ENCODE results near the gene ACKR2.
A peak's percentile ranks its signal among the peaks of the same experiment; 100 is the strongest.
"Not testable (repeated sequence)": the region's sequence is repeated elsewhere in the genome, so short reads cannot be mapped to it uniquely, and the experiment has no call there.

The ACKR2 gene

GRCh38 chr3:42805141-42805821 is 4.0 kb upstream of the ACKR2 start:
- TF ChIP-seq, protein P1, sequence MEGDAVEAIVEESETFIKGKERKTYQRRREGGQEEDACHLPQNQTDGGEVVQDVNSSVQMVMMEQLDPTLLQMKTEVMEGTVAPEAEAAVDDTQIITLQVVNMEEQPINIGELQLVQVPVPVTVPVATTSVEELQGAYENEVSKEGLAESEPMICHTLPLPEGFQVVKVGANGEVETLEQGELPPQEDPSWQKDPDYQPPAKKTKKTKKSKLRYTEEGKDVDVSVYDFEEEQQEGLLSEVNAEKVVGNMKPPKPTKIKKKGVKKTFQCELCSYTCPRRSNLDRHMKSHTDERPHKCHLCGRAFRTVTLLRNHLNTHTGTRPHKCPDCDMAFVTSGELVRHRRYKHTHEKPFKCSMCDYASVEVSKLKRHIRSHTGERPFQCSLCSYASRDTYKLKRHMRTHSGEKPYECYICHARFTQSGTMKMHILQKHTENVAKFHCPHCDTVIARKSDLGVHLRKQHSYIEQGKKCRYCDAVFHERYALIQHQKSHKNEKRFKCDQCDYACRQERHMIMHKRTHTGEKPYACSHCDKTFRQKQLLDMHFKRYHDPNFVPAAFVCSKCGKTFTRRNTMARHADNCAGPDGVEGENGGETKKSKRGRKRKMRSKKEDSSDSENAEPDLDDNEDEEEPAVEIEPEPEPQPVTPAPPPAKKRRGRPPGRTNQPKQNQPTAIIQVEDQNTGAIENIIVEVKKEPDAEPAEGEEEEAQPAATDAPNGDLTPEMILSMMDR (conservative IDR thresholded peaks at IDR 0.05; ENCODE audit: low read depth, low read length), result no peak
- no peak for DNase-seq (ENCODE audit: low read depth)
- H3K4me3 ChIP-seq (ENCODE audit: low read length), result peak overlapping the region; percentile 90

- H3K4me3 ChIP-seq (ENCODE audit: low read length), result no peak overlapping the region
- DNase-seq (ENCODE audit: low read depth), result no peak
- TF ChIP-seq, protein P1 (conservative IDR thresholded peaks at IDR 0.05; ENCODE audit: low read depth, low read length), result no peak
These were observed 1.3 kb upstream of the ACKR2 start for GRCh38 chr3:42807929-42808328.

DNA sequence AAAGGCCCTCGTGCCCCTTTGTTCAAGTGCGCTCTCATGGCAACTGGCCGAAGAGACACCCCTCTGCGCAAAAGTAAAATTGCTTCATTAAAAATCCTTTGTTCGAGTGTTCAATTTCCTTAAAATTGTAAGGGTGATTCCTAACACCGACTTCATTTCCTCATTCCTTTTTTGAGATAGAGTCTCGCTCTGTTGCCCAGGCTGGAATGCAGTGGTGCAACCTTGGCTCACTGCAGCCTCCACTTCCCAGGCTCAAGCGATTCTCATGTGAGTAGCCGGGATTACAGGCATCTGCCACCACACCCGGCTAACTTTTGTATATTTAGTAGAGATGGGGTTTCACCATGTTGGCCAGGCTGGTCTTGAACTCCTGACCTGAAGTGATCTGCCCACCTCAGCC is 1.5 kb downstream of the ACKR2 start:
- H3K4me3 ChIP-seq (ENCODE audit: low read length); DNase-seq (ENCODE audit: low read depth): not testable (repeated sequence)

DNA sequence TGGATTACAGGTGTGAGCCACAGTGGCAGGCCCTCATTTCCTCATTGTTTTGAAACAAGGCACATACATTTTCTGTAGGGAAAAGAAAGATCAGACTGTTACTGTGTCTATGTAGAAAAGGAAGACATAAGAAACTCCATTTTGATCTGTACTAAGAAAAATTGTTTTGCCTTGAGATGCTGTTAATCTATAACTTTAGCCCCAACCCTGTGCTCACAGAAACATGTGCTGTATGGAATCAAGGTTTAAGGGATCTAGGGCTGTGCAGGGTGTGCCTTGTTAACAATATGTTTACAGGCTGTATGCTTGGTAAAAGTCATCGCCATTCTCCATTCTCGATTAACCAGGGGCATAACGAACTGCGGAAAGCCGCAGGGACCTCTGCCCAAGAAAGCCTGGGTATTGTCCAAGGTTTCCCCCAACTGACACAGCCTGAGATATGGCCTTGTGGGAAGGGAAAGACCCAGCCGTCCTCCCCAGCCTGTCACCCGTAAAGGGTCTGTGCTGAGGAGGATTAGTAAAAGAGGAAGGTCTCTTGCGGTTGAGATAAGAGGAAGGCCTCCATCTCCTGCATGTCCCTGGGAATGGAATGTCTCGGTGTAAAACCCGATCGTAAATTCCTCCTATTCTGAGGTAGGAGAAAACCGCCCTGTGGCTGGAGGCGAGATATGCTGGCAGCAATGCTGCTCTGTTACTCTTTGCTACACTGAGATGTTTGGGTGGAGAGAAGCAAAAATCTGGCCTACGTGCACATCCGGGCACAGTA is 2.1 kb downstream of the ACKR2 start:
- not testable (repeated sequence) for H3K4me3 ChIP-seq (ENCODE audit: low read length); DNase-seq (ENCODE audit: low read depth)

DNA sequence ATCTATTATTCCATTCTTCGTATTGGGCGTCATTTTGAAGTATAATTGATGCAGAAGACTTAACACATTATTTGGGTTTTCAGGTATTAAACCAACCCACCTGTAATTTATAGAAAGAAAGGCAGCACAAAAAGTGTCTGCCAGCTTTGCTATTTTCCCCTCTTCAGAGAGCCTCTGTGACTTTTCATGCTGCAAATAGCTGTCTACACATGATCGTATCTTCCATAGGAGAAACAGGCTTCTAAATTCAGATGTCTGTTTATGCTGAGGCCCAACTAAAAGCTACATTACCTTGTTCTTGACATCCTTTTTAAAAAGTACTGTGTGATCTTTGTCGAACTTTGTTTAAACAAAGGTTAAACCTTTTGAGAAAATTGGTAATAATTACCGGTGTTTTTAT is 5.0 kb downstream of the ACKR2 start:
- no peak for DNase-seq (ENCODE audit: low read depth)
- no peak overlapping the region for H3K4me3 ChIP-seq (ENCODE audit: low read length)
- TF ChIP-seq, protein P1 (conservative IDR thresholded peaks at IDR 0.05; ENCODE audit: low read depth, low read length), result no peak

DNA sequence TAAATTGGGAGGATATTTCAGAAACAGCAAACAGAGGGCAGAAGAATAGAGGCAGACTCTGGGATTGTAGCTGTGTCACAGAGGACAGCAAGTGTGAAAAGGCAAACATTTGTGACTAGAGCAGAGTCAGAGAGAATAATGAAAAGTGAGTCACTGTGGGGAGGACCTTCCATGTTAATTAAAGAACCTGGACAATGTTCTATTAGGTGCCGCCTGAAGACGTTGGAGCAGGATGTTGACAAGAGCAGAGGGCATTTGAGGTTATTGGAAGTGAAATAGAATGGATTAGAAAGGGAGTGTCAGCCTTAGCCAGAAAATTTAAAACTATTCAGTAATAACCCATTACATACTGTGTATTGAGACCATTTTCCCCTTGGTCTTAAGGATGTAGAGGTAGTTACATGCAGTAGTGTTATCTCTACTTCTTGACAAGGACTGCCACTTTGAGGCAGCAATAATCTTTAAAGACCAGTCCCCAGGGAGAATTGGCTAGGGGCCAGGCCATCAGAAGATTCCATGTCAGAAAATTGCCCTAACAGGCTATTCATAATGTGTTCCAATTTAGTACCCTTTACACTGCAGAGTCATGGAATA is 5.8 kb downstream of the ACKR2 start:
- H3K4me3 ChIP-seq (ENCODE audit: low read length), result no peak overlapping the region
- no peak for DNase-seq (ENCODE audit: low read depth)
- TF ChIP-seq, protein P1 (conservative IDR thresholded peaks at IDR 0.05; ENCODE audit: low read depth, low read length), result no peak

DNA sequence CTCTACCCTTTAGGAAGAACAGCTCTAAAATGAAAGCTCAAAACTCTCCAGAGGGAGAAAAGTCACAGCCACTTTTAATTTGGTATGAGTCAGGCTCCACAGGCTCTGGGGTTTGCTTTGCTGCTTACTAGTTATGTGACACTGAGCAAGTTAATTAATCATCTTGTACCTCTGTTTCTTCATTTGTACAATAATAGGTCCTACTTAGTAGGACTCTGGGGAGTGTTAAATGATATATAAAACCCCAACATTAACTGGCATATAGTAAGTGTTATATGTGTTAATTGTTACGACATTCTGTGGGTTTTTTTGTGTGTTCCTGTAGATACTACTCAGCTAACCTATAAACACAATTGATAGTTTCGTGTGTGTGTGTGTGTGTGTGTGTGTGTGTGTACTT is 6.6 kb downstream of the ACKR2 start:
- H3K4me3 ChIP-seq (ENCODE audit: low read length), result no peak overlapping the region
- TF ChIP-seq, protein P1 (conservative IDR thresholded peaks at IDR 0.05; ENCODE audit: low read depth, low read length), result no peak
- no peak for DNase-seq (ENCODE audit: low read depth)
